OCI-LY7 (cell line): ENCODE measurements around the gene PDIA4.

ENCODE experiments used
- CTCF ChIP-seq: fragments of 200-600 bp; sonication (generic); conservative IDR thresholded peaks from 2 replicates; pipeline ENCODE4 v1.5.1; 2014; ENCODE audit warnings: mild to moderate bottlenecking, antibody characterized with exemption, low read length, moderate library complexity, mixed read lengths
- EZH2phosphoT487 ChIP-seq: fragments of 200-600 bp; sonication (generic); IDR thresholded peaks from 2 replicates; pipeline ENCODE4 v1.6.1; 2018; ENCODE audit warnings: low read depth, borderline replicate concordance, mild to moderate bottlenecking, mixed run types, antibody characterized with exemption, low read length, moderate library complexity, mixed read lengths

GRCh38 chr7:149022756-149023360 is 5.4 kb downstream of the PDIA4 start:
- no peak for TF ChIP-seq CTCF
- no peak for TF ChIP-seq EZH2phosphoT487
